ENCODE data around the gene CD36.
"Not testable (repeated sequence)": the region's sequence is repeated elsewhere in the genome, so short reads cannot be mapped to it uniquely, and the experiment has no call there.

Gene CD36

GRCh38 chr7:80656029-80656428, 17.6 kb downstream of the CD36 start:
- DNase-seq: no peak

GRCh38 chr7:80659120-80660055, 20.9 kb downstream of the CD36 start:
- DNase-seq: no peak

- no peak for DNase-seq
Observed at GRCh38 chr7:80660939-80661338, 22.5 kb downstream of the CD36 start.

GRCh38 chr7:80661729-80662128, 23.3 kb downstream of the CD36 start:
- DNase-seq: no peak

- no peak for DNase-seq
Observed at GRCh38 chr7:80662252-80662651, 23.8 kb downstream of the CD36 start.

- DNase-seq: no peak
Observed at GRCh38 chr7:80665526-80665925, 27.1 kb downstream of the CD36 start.

- DNase-seq: no peak
Observed at GRCh38 chr7:80666376-80666775, 27.9 kb downstream of the CD36 start.

GRCh38 chr7:80669367-80669766, 30.9 kb downstream of the CD36 start:
- not testable (repeated sequence) for DNase-seq

- no peak for DNase-seq
Observed at GRCh38 chr7:80671744-80672143, 33.3 kb downstream of the CD36 start.

GRCh38 chr7:80675090-80675489, 36.6 kb downstream of the CD36 start:
- no peak for DNase-seq

GRCh38 chr7:80676404-80676803, 38.0 kb downstream of the CD36 start:
- no peak for DNase-seq

- no peak for DNase-seq
Observed at GRCh38 chr7:80677629-80678028, 39.2 kb downstream of the CD36 start.

- no peak for DNase-seq
Observed at GRCh38 chr7:80678707-80679106, 40.3 kb downstream of the CD36 start.

GRCh38 chr7:80679921-80680907, 41.8 kb downstream of the CD36 start:
- no peak for DNase-seq

- DNase-seq: no peak
Observed at GRCh38 chr7:80681272-80681885, 42.9 kb downstream of the CD36 start.

- no peak for DNase-seq
Observed at GRCh38 chr7:80682744-80683143, 44.3 kb downstream of the CD36 start.

- DNase-seq: no peak
Observed at GRCh38 chr7:80686576-80686975, 48.1 kb downstream of the CD36 start.

- DNase-seq: no peak
Observed at GRCh38 chr7:80699045-80699638, 60.7 kb downstream of the CD36 start.

- no peak for DNase-seq
Observed at GRCh38 chr7:80699721-80700256, 61.3 kb downstream of the CD36 start.

GRCh38 chr7:80703272-80703671, 64.8 kb downstream of the CD36 start:
- DNase-seq: no peak

GRCh38 chr7:80705130-80705781, 66.8 kb downstream of the CD36 start:
- no peak for DNase-seq

GRCh38 chr7:80707318-80707717, 68.9 kb downstream of the CD36 start:
- no peak for DNase-seq
